MCF 10A (cell line): Measurements from ENCODE around the gene FCN2. TPM values are rescaled to one million over a fixed set of nuclear protein-coding genes. Genes with fewer than 3 reads are reported as not detected.

ENCODE experiments used
- BruUV-seq: library from RNA; stranded (reverse); fragments of 400-500 nt; replicated peaks from 2 replicates; lab custom pipeline; 2021; lab: Mats Ljungman, UMichigan
- CTCF ChIA-PET: fragments of 300-600 bp; sonication (Branson Sonifier 250); formaldehyde crosslinking; extraction: SDS; loops from one replicate; lab custom pipeline; 2021; ENCODE audit warnings: antibody characterized with exemption, inconsistent platforms; lab: Yijun Ruan, JAX
- POLR2A ChIA-PET: fragments of 300-600, 350-650 bp; sonication (Branson Sonifier 250); formaldehyde crosslinking; extraction: SDS; loops from one replicate; lab custom pipeline; 2020; ENCODE audit warnings: antibody characterized with exemption, inconsistent platforms; lab: Yijun Ruan, JAX
- DNase-seq: peaks from one replicate; pipeline ENCODE4 v3.0.0-alpha.2; 2018; ENCODE audit not compliant: unreplicated experiment
- H3K27ac Mint-ChIP-seq: one replicate; pipeline ENCODE4 v1.8.0; 2022; ENCODE audit warnings: mild to moderate bottlenecking, low read depth, mixed read lengths; ENCODE audit not compliant: unreplicated experiment
- H3K27me3 Mint-ChIP-seq: one replicate; pipeline ENCODE4 v1.8.0; 2022; ENCODE audit warnings: mixed read lengths; ENCODE audit not compliant: insufficient read depth, unreplicated experiment
- H3K36me3 Mint-ChIP-seq: one replicate; pipeline ENCODE4 v1.8.0; 2022; ENCODE audit warnings: mild to moderate bottlenecking, moderate library complexity, mixed read lengths; ENCODE audit not compliant: insufficient read depth, unreplicated experiment
- H3K4me1 Mint-ChIP-seq: one replicate; pipeline ENCODE4 v1.8.0; 2022; ENCODE audit warnings: mixed read lengths; ENCODE audit not compliant: insufficient read depth, unreplicated experiment
- H3K4me3 Mint-ChIP-seq: one replicate; pipeline ENCODE4 v1.8.0; 2022; ENCODE audit warnings: mild to moderate bottlenecking, moderate library complexity, mixed read lengths; ENCODE audit not compliant: unreplicated experiment
- H3K9me3 Mint-ChIP-seq: one replicate; pipeline ENCODE4 v1.8.0; 2022; ENCODE audit warnings: mixed read lengths; ENCODE audit not compliant: unreplicated experiment
- CTCF ChIP-seq: fragments of 200-600 bp; IDR thresholded peaks from one replicate; pipeline ENCODE4 v1.8.0; 2022; ENCODE audit warnings: antibody characterized with exemption, mild to moderate bottlenecking; ENCODE audit not compliant: unreplicated experiment
- intact Hi-C: fragments of 100-400 bp; cut with micrococcal nuclease; formaldehyde crosslinking; loops from 2 replicates; pipeline ENCODE4 v1.14.1; 2022
- total RNA-seq: library from RNA; stranded (reverse); gene quantifications from 2 replicates; pipeline ENCODE4 v1.2.3, GENCODE V29; 2022

Gene FCN2
- total RNA-seq, 1 experiment from 2014 or later: not detected

- H3K4me3 Mint-ChIP-seq: no peak overlapping the region
- TF ChIP-seq CTCF: no peak
- intact Hi-C loops: no loop called here
- H3K9me3 Mint-ChIP-seq: peaks cover 11% of the 10 kb centered on the region
- CTCF ChIA-PET: interaction anchor here (0.6 kb wide), 1 partner anchor 33 kb away, joined by 3 read pairs; no protein-coding TSS in a partner anchor
- H3K27me3 Mint-ChIP-seq: peaks cover 25% of the 10 kb centered on the region
- BruUV-seq: no TSS peak
- POLR2A ChIA-PET: no interaction called here
- no peak overlapping the region for H3K27ac Mint-ChIP-seq
- peaks cover 7% of the 10 kb centered on the region for H3K36me3 Mint-ChIP-seq
- peaks cover 11% of the 10 kb centered on the region for H3K4me1 Mint-ChIP-seq
- no peak for DNase-seq
Observed at GRCh38 chr9:134860510-134860909, 20.1 kb upstream of the FCN2 start.

DNA sequence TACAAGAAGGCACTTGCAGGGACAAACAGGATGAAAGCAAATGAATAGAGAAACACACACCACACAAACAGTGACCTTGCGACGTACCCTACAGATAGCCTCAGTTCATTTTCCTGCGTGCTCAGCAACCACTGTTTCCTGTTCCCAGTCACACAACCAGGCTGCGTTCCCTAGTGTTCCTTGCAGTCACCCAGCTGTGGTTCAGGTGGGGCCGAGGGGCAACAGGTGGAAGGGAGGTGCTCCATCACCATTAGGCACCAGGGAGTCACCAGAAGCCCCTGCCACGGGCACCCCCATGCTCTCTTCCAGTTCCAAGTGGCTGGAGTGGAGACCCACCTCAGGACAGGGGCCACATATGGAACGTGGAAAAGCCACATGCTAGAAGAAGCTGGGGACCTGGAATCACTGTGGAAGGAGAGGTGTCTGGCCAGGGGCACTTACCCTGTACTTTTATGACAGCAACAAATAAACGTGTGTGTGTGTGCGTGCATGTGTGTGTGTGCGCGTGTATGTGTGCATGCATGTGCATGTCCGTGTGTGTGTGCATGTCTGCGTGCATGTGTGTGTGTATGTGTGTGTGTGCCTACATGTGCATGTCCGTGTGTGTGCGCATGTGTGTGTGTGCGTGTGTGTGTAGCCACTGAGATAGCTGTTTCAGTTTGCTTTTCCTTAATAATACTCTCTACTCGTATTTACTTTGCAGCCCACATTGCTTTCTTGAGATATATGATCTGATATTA is 18.8 kb upstream of the FCN2 start:
- no peak for DNase-seq
- Mint-ChIP-seq H3K4me1 (peaks cover 11% of the 10 kb centered on the region), H3K36me3 (peaks cover 7% of the 10 kb centered on the region), H3K27me3 (peaks cover 17% of the 10 kb centered on the region), H3K27ac (no peak overlapping the region), H3K9me3 (peaks cover 11% of the 10 kb centered on the region), H3K4me3 (no peak overlapping the region)
- intact Hi-C loops: no loop called here
- no peak for TF ChIP-seq CTCF
- ChIA-PET POLR2A (no interaction called here), CTCF (interaction anchor here (0.6 kb wide), 1 partner anchor 551 kb away, joined by 4 read pairs; no protein-coding TSS in a partner anchor)
- BruUV-seq: no TSS peak

DNA sequence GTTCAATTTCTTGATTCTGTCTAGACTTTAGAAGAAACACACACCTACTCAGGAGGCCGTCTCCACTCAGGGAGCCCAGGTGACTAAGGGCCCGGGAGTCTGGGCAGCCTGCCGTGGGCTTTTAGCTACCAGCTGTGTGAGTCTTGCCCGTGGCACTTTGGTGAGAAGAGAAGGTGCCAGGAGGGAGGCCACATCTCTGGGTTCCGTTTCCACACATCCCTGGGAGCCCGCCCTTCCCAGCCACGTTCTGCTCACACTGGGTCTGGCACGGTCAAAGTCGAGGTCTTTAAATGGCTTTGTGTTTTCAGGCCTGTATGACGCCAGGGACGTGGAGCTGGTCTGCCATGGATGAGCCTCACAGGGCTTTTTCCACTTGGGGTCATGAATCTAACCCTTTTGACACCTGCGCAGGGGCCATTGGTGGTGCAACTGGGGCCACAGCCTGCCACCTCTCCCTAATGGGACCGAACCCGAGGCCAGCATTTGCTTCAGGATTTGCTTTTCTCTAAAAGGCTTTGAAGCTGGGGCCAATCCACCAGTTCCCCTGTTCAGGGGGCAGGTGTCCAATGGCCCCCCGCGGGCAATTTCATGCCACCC is 17.2 kb upstream of the FCN2 start:
- no peak for DNase-seq
- no TSS peak for BruUV-seq
- CTCF ChIA-PET: no interaction called here
- Mint-ChIP-seq H3K4me3 (no peak overlapping the region), H3K27me3 (peaks cover 17% of the 10 kb centered on the region), H3K27ac (no peak overlapping the region), H3K4me1 (peaks cover 7% of the 10 kb centered on the region), H3K9me3 (peaks cover 11% of the 10 kb centered on the region), H3K36me3 (peaks cover 7% of the 10 kb centered on the region)
- POLR2A ChIA-PET: interaction anchor here (0.9 kb wide), 1 partner anchor 33 kb away, joined by 3 read pairs; no protein-coding TSS in a partner anchor
- intact Hi-C loops: no loop called here
- no peak for TF ChIP-seq CTCF
